ENCODE data around the gene FBXO38.

DNA sequence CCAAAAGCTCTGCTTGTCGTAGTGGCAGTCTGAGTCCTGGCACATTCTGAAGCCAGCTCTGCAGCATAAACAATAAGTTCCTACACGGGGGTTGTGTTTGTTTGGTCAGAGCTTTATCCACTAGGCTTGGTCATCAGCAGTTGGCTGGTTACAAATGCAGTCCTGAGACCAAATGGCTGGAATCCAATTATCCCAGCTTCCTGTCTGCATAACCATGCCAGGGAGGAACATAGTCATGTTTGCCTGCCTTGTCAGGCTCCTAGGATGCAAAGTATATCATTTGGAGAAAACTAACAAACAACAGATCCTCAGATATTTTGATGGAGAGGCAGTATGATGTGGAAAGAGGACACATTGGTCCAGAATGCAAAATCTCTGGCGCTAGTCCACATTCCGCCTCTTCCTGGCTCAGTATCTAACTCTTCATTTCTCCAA lies 85.8 kb downstream of the FBXO38 start:
- TF ChIP-seq, protein P1, sequence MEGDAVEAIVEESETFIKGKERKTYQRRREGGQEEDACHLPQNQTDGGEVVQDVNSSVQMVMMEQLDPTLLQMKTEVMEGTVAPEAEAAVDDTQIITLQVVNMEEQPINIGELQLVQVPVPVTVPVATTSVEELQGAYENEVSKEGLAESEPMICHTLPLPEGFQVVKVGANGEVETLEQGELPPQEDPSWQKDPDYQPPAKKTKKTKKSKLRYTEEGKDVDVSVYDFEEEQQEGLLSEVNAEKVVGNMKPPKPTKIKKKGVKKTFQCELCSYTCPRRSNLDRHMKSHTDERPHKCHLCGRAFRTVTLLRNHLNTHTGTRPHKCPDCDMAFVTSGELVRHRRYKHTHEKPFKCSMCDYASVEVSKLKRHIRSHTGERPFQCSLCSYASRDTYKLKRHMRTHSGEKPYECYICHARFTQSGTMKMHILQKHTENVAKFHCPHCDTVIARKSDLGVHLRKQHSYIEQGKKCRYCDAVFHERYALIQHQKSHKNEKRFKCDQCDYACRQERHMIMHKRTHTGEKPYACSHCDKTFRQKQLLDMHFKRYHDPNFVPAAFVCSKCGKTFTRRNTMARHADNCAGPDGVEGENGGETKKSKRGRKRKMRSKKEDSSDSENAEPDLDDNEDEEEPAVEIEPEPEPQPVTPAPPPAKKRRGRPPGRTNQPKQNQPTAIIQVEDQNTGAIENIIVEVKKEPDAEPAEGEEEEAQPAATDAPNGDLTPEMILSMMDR (IDR thresholded peaks at IDR 0.05) = no peak
- TF ChIP-seq POLR2A (IDR thresholded peaks at IDR 0.05) (no peak), EP300 (IDR thresholded peaks at IDR 0.05; ENCODE audit: low read depth) (no peak)
